ENCODE data around the gene KLK13. TPM values are rescaled to one million over a fixed set of nuclear protein-coding genes. Genes with fewer than 3 reads are reported as not detected.

Gene KLK13
- polyA plus RNA-seq, 3 donors, result not detected

GRCh38 chr19:51015691-51016267 is 49.1 kb downstream of the KLK13 start:
- Histone ChIP-seq H3K4me3 (replicated peaks in 1 of 3; ENCODE audit: low read depth in 2 of 3, low read length in 3 of 3) (no peak overlapping the region), H3K27me3 (ENCODE audit: control insufficient read depth in 2 of 2, insufficient read depth in 2 of 2, low read length in 2 of 2) (peaks cover 19 to 53% of the 10 kb centered on the region in 2 donors), H3K9me3 (replicated peaks in 1 of 2; ENCODE audit: control insufficient read depth in 1 of 2, insufficient read depth in 1 of 2, low read length in 2 of 2) (peaks cover 0 to 28% of the 10 kb centered on the region in 2 donors), H3K9ac (ENCODE audit: insufficient read depth, low read length, poor library complexity, severe bottlenecking) (no peak overlapping the region), H3K79me2 (ENCODE audit: insufficient read depth, low read length) (no peaks in the 10 kb centered on the region), H3K36me3 (replicated peaks in 1 of 2; ENCODE audit: control insufficient read depth in 1 of 2, insufficient read depth in 2 of 2, low read length in 2 of 2) (no peaks in the 10 kb centered on the region), H4K20me1 (ENCODE audit: insufficient read depth, low read length) (no peaks in the 10 kb centered on the region), H3K27ac (ENCODE audit: low read depth in 1 of 2, low read length in 2 of 2) (no peak overlapping the region), H2AFZ (ENCODE audit: insufficient read depth, low read depth, low read length, poor library complexity, severe bottlenecking) (no peak overlapping the region), H3K4me1 (ENCODE audit: control insufficient read depth in 1 of 2, insufficient read depth in 2 of 2, low read length in 2 of 2) (peaks cover 24 to 26% of the 10 kb centered on the region in 2 donors), H3K4me2 (replicated peaks; ENCODE audit: extremely low read depth, low read length, poor library complexity, severe bottlenecking) (no peak overlapping the region)
- intact Hi-C loops (cut with micrococcal nuclease), result loop anchor here in 1 of 2 donors (5.0 kb wide), 1 partner anchor 157 kb away; no protein-coding TSS in a partner anchor
- WGBS (ENCODE audit: insufficient coverage), result 88% methylated on average over 17 of the region's 19 CpGs
- peaks cover 0 to 12% of the 10 kb centered on the region in 2 donors for H3K36me3 Mint-ChIP-seq
- H3K9me3 Mint-ChIP-seq, result peaks cover 6 to 23% (median 17%) of the 10 kb centered on the region in 7 donors
- H3K27ac Mint-ChIP-seq, result no peak overlapping the region
- H3K4me3 Mint-ChIP-seq, result peak overlapping the region in 1 of 2 donors; percentile 64
- H3K4me1 Mint-ChIP-seq, result peaks cover 32% of the 10 kb centered on the region
- no peak for DNase-seq
- no peak for TF ChIP-seq CTCF (IDR thresholded peaks at IDR 0.05)
- peaks cover 65 to 75% (median 69%) of the 10 kb centered on the region in 3 donors for H3K27me3 Mint-ChIP-seq (ENCODE audit: low read depth in 3 of 3)

GRCh38 chr19:51014242-51014641 is 50.6 kb downstream of the KLK13 start:
- peaks cover 22% of the 10 kb centered on the region for H3K4me1 Mint-ChIP-seq
- H3K27ac Mint-ChIP-seq, result peak overlapping the region in 1 of 7 donors; percentile 50
- H3K9me3 ChIP-seq (replicated peaks in 1 of 2; ENCODE audit: control insufficient read depth in 1 of 2, insufficient read depth in 1 of 2, low read length in 2 of 2), result peaks cover 0 to 20% of the 10 kb centered on the region in 2 donors
- peaks cover 17 to 40% of the 10 kb centered on the region in 2 donors for H3K27me3 ChIP-seq (ENCODE audit: control insufficient read depth in 2 of 2, insufficient read depth in 2 of 2, low read length in 2 of 2)
- DNase-seq, result no peak
- H3K4me3 ChIP-seq (replicated peaks in 1 of 3; ENCODE audit: low read depth in 2 of 3, low read length in 3 of 3), result no peak overlapping the region
- peaks cover 0 to 12% of the 10 kb centered on the region in 2 donors for H3K36me3 Mint-ChIP-seq
- H3K79me2 ChIP-seq (ENCODE audit: insufficient read depth, low read length), result no peaks in the 10 kb centered on the region
- no peak overlapping the region for H3K9ac ChIP-seq (ENCODE audit: insufficient read depth, low read length, poor library complexity, severe bottlenecking)
- H3K27ac ChIP-seq (ENCODE audit: low read depth in 1 of 2, low read length in 2 of 2), result no peak overlapping the region
- intact Hi-C loops (cut with micrococcal nuclease), result no loop called here
- 100% methylated on average over 1 of the region's 6 CpGs for WGBS (ENCODE audit: insufficient coverage)
- H2AFZ ChIP-seq (ENCODE audit: insufficient read depth, low read depth, low read length, poor library complexity, severe bottlenecking), result no peak overlapping the region
- no peaks in the 10 kb centered on the region for H3K36me3 ChIP-seq (replicated peaks in 1 of 2; ENCODE audit: control insufficient read depth in 1 of 2, insufficient read depth in 2 of 2, low read length in 2 of 2)
- H3K4me1 ChIP-seq (ENCODE audit: control insufficient read depth in 1 of 2, insufficient read depth in 2 of 2, low read length in 2 of 2), result peaks cover 14 to 16% of the 10 kb centered on the region in 2 donors
- H3K9me3 Mint-ChIP-seq, result peaks cover 6 to 22% (median 17%) of the 10 kb centered on the region in 7 donors
- peaks cover 52 to 69% (median 61%) of the 10 kb centered on the region in 3 donors for H3K27me3 Mint-ChIP-seq (ENCODE audit: low read depth in 3 of 3)
- TF ChIP-seq CTCF (IDR thresholded peaks at IDR 0.05), result no peak
- no peak overlapping the region for H3K4me3 Mint-ChIP-seq
- H4K20me1 ChIP-seq (ENCODE audit: insufficient read depth, low read length), result no peaks in the 10 kb centered on the region
- no peak overlapping the region for H3K4me2 ChIP-seq (replicated peaks; ENCODE audit: extremely low read depth, low read length, poor library complexity, severe bottlenecking)
